HL-60 (cell line): ENCODE results near the gene CYB561.
A peak's percentile ranks its signal among the peaks of the same experiment; 100 is the strongest.

Experiments
- DNase-seq, 2 experiments: peaks; one replicate each; pipeline ENCODE4 v3.0.0-alpha.2; 2010 to 2020; ENCODE audit warnings: low read depth in 1 of 2, low spot score in 1 of 2
- H3K27ac ChIP-seq: fragments of 250-450 bp; sonication (Bioruptor Pico); replicated peaks from 2 replicates; pipeline ENCODE4 v1.5.1; 2020; ENCODE audit warnings: mild to moderate bottlenecking, moderate library complexity
- H3K27me3 ChIP-seq: fragments of 250-450 bp; sonication (Bioruptor Pico); 2 replicates; pipeline ENCODE4 v1.5.1; 2021; ENCODE audit warnings: mild to moderate bottlenecking, moderate library complexity; ENCODE audit not compliant: insufficient read depth, poor library complexity, severe bottlenecking
- H3K4me3 ChIP-seq: replicated peaks from 2 replicates; pipeline ENCODE4 v1.5.1; 2011; ENCODE audit warnings: mild to moderate bottlenecking, control low read depth, low read length; ENCODE audit not compliant: insufficient read depth
- GABPA ChIP-seq: IDR thresholded peaks from 2 replicates; pipeline ENCODE4 v1.6.1; 2012; ENCODE audit warnings: low read depth
- POLR2AphosphoS5 ChIP-seq: IDR thresholded peaks from 2 replicates; pipeline ENCODE4 v1.6.1; 2012; ENCODE audit warnings: low read depth
- SPI1 ChIP-seq: IDR thresholded peaks from 2 replicates; pipeline ENCODE4 v1.6.1; 2012; ENCODE audit warnings: low read depth, mild to moderate bottlenecking, borderline replicate concordance
- TF ChIP-seq, protein P1 (sequence below): IDR thresholded peaks from 2 replicates; pipeline ENCODE4 v1.6.1; 2012; ENCODE audit warnings: low read depth; ENCODE audit not compliant: insufficient replicate concordance
- TF ChIP-seq, protein P2 (sequence below): IDR thresholded peaks from one replicate; pipeline ENCODE4 v1.5.1; 2011; ENCODE audit warnings: low read length, control low read depth, inconsistent platforms; ENCODE audit not compliant: insufficient read depth

The CYB561 gene

DNA sequence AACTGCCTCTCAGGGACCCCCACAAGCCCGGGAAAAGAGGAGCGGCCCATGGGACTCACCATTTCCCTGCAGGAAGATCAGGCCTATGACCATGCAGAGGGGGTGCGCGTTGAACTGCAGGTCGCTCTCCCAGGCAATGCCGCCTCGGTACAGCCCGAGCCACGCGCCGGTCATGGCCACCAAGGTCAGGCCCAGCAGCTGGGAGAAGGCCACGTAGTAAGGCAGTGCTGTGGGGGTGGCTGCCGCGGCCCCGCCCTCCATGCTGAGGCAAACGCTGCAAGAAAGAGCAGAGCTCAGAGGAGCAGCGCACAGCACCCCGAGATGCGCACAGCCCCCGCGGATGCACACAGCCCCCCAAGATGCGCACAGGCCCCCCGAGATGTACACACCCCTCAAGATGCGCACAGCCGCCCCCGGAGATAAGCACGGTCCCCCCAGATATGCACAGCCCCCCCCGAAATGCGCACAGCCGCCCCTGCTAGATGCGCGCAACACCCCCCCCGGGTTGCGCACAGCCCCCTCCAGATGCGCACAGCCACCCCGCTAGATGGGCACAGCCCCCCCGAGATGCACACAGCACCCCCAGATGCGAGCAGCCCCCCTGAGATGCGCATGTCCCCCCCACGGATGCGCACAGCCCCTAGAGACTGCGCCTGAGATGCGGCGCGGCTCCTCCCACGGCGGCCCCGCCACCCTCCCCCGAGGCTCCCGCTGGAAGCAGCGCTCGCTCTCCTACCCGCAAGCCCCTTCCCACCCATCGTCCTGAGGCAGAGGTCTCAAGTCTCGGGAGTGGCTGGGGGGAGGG lies 8.6 kb downstream of the CYB561 start:
- no peak for DNase-seq
- H3K27ac ChIP-seq, result no peak overlapping the region
- TF ChIP-seq POLR2AphosphoS5 (no peak), GABPA (no peak), SPI1 (no peak)
- TF ChIP-seq, protein P1, sequence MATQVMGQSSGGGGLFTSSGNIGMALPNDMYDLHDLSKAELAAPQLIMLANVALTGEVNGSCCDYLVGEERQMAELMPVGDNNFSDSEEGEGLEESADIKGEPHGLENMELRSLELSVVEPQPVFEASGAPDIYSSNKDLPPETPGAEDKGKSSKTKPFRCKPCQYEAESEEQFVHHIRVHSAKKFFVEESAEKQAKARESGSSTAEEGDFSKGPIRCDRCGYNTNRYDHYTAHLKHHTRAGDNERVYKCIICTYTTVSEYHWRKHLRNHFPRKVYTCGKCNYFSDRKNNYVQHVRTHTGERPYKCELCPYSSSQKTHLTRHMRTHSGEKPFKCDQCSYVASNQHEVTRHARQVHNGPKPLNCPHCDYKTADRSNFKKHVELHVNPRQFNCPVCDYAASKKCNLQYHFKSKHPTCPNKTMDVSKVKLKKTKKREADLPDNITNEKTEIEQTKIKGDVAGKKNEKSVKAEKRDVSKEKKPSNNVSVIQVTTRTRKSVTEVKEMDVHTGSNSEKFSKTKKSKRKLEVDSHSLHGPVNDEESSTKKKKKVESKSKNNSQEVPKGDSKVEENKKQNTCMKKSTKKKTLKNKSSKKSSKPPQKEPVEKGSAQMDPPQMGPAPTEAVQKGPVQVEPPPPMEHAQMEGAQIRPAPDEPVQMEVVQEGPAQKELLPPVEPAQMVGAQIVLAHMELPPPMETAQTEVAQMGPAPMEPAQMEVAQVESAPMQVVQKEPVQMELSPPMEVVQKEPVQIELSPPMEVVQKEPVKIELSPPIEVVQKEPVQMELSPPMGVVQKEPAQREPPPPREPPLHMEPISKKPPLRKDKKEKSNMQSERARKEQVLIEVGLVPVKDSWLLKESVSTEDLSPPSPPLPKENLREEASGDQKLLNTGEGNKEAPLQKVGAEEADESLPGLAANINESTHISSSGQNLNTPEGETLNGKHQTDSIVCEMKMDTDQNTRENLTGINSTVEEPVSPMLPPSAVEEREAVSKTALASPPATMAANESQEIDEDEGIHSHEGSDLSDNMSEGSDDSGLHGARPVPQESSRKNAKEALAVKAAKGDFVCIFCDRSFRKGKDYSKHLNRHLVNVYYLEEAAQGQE, result no peak
- TF ChIP-seq, protein P2, sequence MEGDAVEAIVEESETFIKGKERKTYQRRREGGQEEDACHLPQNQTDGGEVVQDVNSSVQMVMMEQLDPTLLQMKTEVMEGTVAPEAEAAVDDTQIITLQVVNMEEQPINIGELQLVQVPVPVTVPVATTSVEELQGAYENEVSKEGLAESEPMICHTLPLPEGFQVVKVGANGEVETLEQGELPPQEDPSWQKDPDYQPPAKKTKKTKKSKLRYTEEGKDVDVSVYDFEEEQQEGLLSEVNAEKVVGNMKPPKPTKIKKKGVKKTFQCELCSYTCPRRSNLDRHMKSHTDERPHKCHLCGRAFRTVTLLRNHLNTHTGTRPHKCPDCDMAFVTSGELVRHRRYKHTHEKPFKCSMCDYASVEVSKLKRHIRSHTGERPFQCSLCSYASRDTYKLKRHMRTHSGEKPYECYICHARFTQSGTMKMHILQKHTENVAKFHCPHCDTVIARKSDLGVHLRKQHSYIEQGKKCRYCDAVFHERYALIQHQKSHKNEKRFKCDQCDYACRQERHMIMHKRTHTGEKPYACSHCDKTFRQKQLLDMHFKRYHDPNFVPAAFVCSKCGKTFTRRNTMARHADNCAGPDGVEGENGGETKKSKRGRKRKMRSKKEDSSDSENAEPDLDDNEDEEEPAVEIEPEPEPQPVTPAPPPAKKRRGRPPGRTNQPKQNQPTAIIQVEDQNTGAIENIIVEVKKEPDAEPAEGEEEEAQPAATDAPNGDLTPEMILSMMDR, result no peak
- H3K4me3 ChIP-seq, result no peak overlapping the region
- no peaks in the 10 kb centered on the region for H3K27me3 ChIP-seq

DNA sequence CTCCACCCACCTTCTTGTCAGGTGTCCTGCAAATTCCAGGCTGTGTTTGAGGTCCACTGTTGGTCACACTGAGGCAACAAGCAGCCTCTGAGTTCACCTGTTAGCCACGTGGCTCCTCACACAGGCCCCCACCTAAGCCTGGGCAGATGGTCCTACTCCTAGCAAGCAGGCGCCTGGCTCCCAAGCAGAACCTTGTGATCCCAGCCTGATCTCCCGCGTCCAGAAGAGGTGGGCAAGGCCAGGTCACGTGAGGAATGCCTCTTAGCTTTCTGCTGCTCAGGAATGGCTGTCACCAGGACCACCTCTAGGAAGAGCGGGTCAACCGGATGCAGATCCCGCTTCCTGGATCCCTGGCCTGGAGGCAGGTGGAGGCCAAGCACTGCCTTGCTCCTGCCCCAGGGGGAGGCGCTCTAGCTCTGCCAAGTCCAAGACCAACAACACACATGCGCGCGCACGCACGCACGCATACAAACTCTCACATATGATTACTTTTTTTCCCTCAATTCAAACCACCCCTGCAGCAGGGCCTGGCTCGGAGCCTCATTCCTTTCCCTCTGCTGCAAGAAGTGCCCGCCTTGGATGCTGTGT lies 9.5 kb downstream of the CYB561 start:
- DNase-seq, result no peak
- Histone ChIP-seq H3K4me3 (no peak overlapping the region), H3K27me3 (no peaks in the 10 kb centered on the region), H3K27ac (no peak overlapping the region)
- TF ChIP-seq SPI1, result no peak

DNA sequence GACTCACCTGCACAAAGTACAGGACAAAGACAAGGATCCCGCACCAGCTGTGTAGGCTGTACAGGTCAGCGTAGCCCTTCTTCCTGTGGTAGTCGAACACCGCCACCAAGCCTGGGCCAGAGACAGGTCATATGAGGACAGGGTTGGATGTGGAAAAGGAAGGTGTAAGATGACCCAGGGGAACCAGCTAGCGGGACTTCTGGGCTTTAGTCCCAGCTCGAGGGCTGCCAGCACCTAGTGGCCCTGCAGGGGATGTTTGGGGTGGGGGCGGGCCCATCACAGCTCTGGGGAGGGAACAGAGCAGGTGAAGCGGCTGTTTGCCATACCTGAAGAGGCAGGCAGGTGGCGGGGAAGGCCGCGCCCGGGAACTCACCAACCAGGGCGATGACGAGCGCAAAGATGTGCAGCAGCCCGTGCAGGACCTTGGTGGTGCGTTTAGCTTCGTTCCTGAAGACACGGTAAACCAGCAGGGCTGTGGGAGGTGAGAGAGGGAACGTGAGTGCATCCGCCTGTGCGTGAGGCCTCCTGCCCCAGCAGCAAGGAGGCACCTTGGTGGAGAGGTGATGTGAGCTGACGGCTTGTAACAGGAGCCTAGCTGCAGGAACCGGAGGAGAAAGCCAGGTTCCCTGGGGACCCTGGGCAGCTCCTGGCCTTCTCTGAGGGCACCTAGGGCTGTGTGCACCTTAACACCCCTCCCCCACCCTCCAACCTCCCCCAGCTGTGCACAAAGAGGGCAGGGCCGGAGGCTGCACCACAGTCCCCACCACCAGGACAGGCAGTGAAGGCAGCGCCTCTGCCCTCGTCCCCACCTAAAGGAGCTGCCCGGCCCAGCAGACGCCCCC lies 10.2 kb downstream of the CYB561 start:
- Histone ChIP-seq H3K27me3 (no peaks in the 10 kb centered on the region), H3K27ac (no peak overlapping the region), H3K4me3 (no peak overlapping the region)
- TF ChIP-seq SPI1, result no peak
- TF ChIP-seq, protein P2, result no peak
- no peak for DNase-seq

DNA sequence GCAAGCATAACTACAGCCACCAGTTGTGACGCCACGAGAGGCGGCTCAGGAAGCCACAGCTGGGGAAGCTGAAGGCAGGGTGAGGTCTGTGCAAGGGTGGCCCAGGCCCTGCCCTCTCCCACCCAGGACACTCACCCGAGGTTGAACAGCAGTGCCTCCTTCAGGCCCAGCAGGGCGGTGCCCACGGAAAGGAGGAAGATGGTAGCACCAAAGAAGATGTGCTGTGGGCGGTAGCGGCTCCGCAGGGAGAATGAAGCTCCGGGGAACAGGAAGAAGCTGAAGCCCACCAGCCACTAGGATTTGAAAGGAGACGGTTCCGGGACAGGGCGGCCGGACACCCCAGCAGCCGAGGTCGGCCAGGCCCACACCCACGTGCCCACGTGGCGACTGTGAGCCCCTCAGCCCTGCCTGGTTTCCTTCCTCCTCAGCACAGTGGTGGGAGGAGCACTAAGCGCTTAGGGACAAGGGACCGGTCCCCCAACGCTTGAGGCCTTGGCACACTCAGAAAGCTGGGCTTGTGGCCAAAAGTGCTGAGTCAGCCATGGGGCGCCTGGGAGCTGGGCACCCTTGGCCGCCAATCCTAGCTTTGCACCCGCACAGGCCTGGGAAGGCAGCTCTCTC lies 11.0 kb downstream of the CYB561 start:
- Histone ChIP-seq H3K27me3 (no peaks in the 10 kb centered on the region), H3K27ac (no peak overlapping the region), H3K4me3 (no peak overlapping the region)
- DNase-seq, result peak in 1 of 2 experiments; percentile 18
- TF ChIP-seq, protein P2, result no peak
- TF ChIP-seq POLR2AphosphoS5 (no peak), GABPA (no peak), SPI1 (no peak)
- TF ChIP-seq, protein P1, result no peak
